ENCODE data around the gene KIF5C.

The KIF5C gene

GRCh38 chr2:148949348-148949747 lies 74.3 kb downstream of the KIF5C start:
- Histone ChIP-seq H3K27ac (ENCODE audit: low read depth, low read length) (no peak overlapping the region), H3K9me3 (ENCODE audit: control insufficient read depth in 5 of 5, low read length in 5 of 5) (no peaks in the 10 kb centered on the region), H3K27me3 (ENCODE audit: control insufficient read depth in 5 of 5, insufficient read depth in 4 of 5, low read length in 5 of 5) (peaks cover 0 to 2% (median 0%) of the 10 kb centered on the region in 5 donors), H3K36me3 (ENCODE audit: control insufficient read depth in 5 of 5, insufficient read depth in 5 of 5, low read length in 5 of 5) (no peaks in the 10 kb centered on the region), H3K4me3 (ENCODE audit: low read depth in 1 of 5, low read length in 5 of 5) (no peak overlapping the region), H3K4me1 (ENCODE audit: control insufficient read depth in 5 of 5, insufficient read depth in 5 of 5, low read length in 5 of 5) (peaks cover 0 to 4% (median 0%) of the 10 kb centered on the region in 5 donors), H3K9ac (ENCODE audit: low read length in 5 of 5) (no peak overlapping the region)

- H3K9ac ChIP-seq (ENCODE audit: low read length in 5 of 5) = no peak overlapping the region
Observed at GRCh38 chr2:148952621-148953020, 77.6 kb downstream of the KIF5C start.

GRCh38 chr2:148953426-148953825 lies 78.4 kb downstream of the KIF5C start:
- no peak overlapping the region for H3K4me3 ChIP-seq (ENCODE audit: low read depth in 1 of 5, low read length in 5 of 5)
- H3K36me3 ChIP-seq (ENCODE audit: control insufficient read depth in 5 of 5, insufficient read depth in 5 of 5, low read length in 5 of 5) = no peaks in the 10 kb centered on the region
- H3K9me3 ChIP-seq (ENCODE audit: control insufficient read depth in 5 of 5, low read length in 5 of 5) = no peaks in the 10 kb centered on the region
- peaks cover 0 to 3% (median 0%) of the 10 kb centered on the region in 5 donors for H3K4me1 ChIP-seq (ENCODE audit: control insufficient read depth in 5 of 5, insufficient read depth in 5 of 5, low read length in 5 of 5)
- no peak overlapping the region for H3K27ac ChIP-seq (ENCODE audit: low read depth, low read length)
- no peaks in the 10 kb centered on the region for H3K27me3 ChIP-seq (ENCODE audit: control insufficient read depth in 5 of 5, insufficient read depth in 4 of 5, low read length in 5 of 5)
- H3K9ac ChIP-seq (ENCODE audit: low read length in 5 of 5) = no peak overlapping the region

More at GRCh38 chr2:148952621-148953020, 77.6 kb downstream of the KIF5C start:
- Histone ChIP-seq H3K4me1 (ENCODE audit: control insufficient read depth in 5 of 5, insufficient read depth in 5 of 5, low read length in 5 of 5) (peaks cover 0 to 4% (median 0%) of the 10 kb centered on the region in 5 donors), H3K27me3 (ENCODE audit: control insufficient read depth in 5 of 5, insufficient read depth in 4 of 5, low read length in 5 of 5) (peaks cover 0 to under 1% (median 0%) of the 10 kb centered on the region in 5 donors), H3K9me3 (ENCODE audit: control insufficient read depth in 5 of 5, low read length in 5 of 5) (no peaks in the 10 kb centered on the region), H3K27ac (ENCODE audit: low read depth, low read length) (no peak overlapping the region), H3K36me3 (ENCODE audit: control insufficient read depth in 5 of 5, insufficient read depth in 5 of 5, low read length in 5 of 5) (no peaks in the 10 kb centered on the region), H3K4me3 (ENCODE audit: low read depth in 1 of 5, low read length in 5 of 5) (no peak overlapping the region)

DNA sequence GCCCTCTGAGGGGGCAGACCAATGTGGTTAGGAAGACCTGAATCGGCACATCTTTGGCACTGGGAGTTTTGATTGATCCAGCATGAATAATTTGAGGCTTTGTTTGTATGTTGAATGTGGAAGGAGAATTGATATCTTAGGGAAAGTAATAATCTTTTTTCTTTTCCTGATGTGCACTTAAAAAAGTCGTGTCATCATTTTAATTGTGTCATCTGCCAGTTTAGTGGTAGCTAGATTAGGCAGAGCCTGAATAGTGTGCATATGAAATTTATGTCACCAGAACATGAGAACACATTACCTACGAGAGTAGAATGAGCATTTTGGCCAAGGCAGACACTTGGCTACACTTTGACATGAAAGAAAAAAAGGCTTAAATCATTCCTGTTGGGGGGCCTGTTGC lies 79.5 kb downstream of the KIF5C start:
- Histone ChIP-seq H3K36me3 (ENCODE audit: control insufficient read depth in 5 of 5, insufficient read depth in 5 of 5, low read length in 5 of 5) (no peaks in the 10 kb centered on the region), H3K27ac (ENCODE audit: low read depth, low read length) (no peak overlapping the region), H3K27me3 (ENCODE audit: control insufficient read depth in 5 of 5, insufficient read depth in 4 of 5, low read length in 5 of 5) (no peaks in the 10 kb centered on the region), H3K4me3 (ENCODE audit: low read depth in 1 of 5, low read length in 5 of 5) (no peak overlapping the region), H3K9me3 (ENCODE audit: control insufficient read depth in 5 of 5, low read length in 5 of 5) (no peaks in the 10 kb centered on the region), H3K4me1 (ENCODE audit: control insufficient read depth in 5 of 5, insufficient read depth in 5 of 5, low read length in 5 of 5) (peaks cover 0 to under 1% (median 0%) of the 10 kb centered on the region in 5 donors), H3K9ac (ENCODE audit: low read length in 5 of 5) (no peak overlapping the region)

GRCh38 chr2:148955798-148956197 lies 80.8 kb downstream of the KIF5C start:
- Histone ChIP-seq H3K9me3 (ENCODE audit: control insufficient read depth in 5 of 5, low read length in 5 of 5) (no peaks in the 10 kb centered on the region), H3K4me1 (ENCODE audit: control insufficient read depth in 5 of 5, insufficient read depth in 5 of 5, low read length in 5 of 5) (no peaks in the 10 kb centered on the region), H3K27ac (ENCODE audit: low read depth, low read length) (no peak overlapping the region), H3K4me3 (ENCODE audit: low read depth in 1 of 5, low read length in 5 of 5) (no peak overlapping the region), H3K36me3 (ENCODE audit: control insufficient read depth in 5 of 5, insufficient read depth in 5 of 5, low read length in 5 of 5) (no peaks in the 10 kb centered on the region), H3K27me3 (ENCODE audit: control insufficient read depth in 5 of 5, insufficient read depth in 4 of 5, low read length in 5 of 5) (no peaks in the 10 kb centered on the region), H3K9ac (ENCODE audit: low read length in 5 of 5) (no peak overlapping the region)

DNA sequence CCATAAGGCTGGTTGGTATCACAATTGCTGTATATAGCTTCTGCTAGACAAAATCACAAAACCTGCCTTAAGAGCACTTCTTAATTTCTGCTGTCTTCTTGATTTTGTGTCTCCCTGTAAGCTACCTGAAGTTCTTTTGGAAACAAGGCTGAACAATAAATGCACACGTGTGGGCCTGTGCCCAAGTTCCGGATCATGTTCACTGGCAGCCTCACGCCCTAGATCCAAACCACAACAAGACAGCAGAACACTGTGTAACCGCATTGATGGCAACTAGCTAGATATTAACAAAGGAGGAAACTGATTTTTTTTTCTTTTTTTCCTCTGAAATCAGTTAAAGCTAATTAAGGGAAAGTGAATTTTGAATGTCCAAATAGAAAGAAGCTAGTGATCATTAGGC lies 82.0 kb downstream of the KIF5C start:
- no peaks in the 10 kb centered on the region for H3K36me3 ChIP-seq (ENCODE audit: control insufficient read depth in 5 of 5, insufficient read depth in 5 of 5, low read length in 5 of 5)
- H3K27ac ChIP-seq (ENCODE audit: low read depth, low read length) = no peak overlapping the region

DNA sequence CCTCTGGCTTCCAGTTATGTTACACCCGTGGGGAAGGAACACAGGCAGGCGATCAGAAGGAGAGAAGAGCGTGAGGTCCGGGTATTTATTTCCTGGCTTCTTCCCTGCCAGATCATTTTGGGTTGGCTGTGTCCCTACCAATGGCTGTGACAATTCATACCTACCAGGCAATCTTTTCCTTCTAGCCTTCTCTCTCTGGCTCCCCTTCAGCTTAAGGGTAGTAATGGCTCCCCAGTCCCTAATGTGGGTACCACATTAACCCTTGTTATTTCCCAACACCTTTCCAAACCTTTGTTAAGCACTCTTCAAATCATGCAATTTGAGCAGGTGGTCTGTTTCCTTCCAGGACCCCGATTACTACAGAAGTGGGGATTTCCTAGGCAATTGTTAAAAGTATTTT lies 84.7 kb downstream of the KIF5C start:
- H3K4me1 ChIP-seq (ENCODE audit: control insufficient read depth in 5 of 5, insufficient read depth in 5 of 5, low read length in 5 of 5) = no peaks in the 10 kb centered on the region
- H3K27ac ChIP-seq (ENCODE audit: low read depth, low read length) = no peak overlapping the region
- H3K36me3 ChIP-seq (ENCODE audit: control insufficient read depth in 5 of 5, insufficient read depth in 5 of 5, low read length in 5 of 5) = no peaks in the 10 kb centered on the region
- H3K9me3 ChIP-seq (ENCODE audit: control insufficient read depth in 5 of 5, low read length in 5 of 5) = no peaks in the 10 kb centered on the region
- no peak overlapping the region for H3K4me3 ChIP-seq (ENCODE audit: low read depth in 1 of 5, low read length in 5 of 5)
- H3K27me3 ChIP-seq (ENCODE audit: control insufficient read depth in 5 of 5, insufficient read depth in 4 of 5, low read length in 5 of 5) = no peaks in the 10 kb centered on the region
- no peak overlapping the region for H3K9ac ChIP-seq (ENCODE audit: low read length in 5 of 5)

More for the DNA sequence above, 82.0 kb downstream of the KIF5C start:
- Histone ChIP-seq H3K27me3 (ENCODE audit: control insufficient read depth in 5 of 5, insufficient read depth in 4 of 5, low read length in 5 of 5) (no peaks in the 10 kb centered on the region), H3K9me3 (ENCODE audit: control insufficient read depth in 5 of 5, low read length in 5 of 5) (no peaks in the 10 kb centered on the region), H3K4me3 (ENCODE audit: low read depth in 1 of 5, low read length in 5 of 5) (no peak overlapping the region), H3K4me1 (ENCODE audit: control insufficient read depth in 5 of 5, insufficient read depth in 5 of 5, low read length in 5 of 5) (no peaks in the 10 kb centered on the region), H3K9ac (ENCODE audit: low read length in 5 of 5) (no peak overlapping the region)

- Histone ChIP-seq H3K9me3 (ENCODE audit: control insufficient read depth in 5 of 5, low read length in 5 of 5) (no peaks in the 10 kb centered on the region), H3K36me3 (ENCODE audit: control insufficient read depth in 5 of 5, insufficient read depth in 5 of 5, low read length in 5 of 5) (no peaks in the 10 kb centered on the region), H3K9ac (ENCODE audit: low read length in 5 of 5) (no peak overlapping the region), H3K4me3 (ENCODE audit: low read depth in 1 of 5, low read length in 5 of 5) (no peak overlapping the region), H3K27me3 (ENCODE audit: control insufficient read depth in 5 of 5, insufficient read depth in 4 of 5, low read length in 5 of 5) (no peaks in the 10 kb centered on the region), H3K27ac (ENCODE audit: low read depth, low read length) (no peak overlapping the region), H3K4me1 (ENCODE audit: control insufficient read depth in 5 of 5, insufficient read depth in 5 of 5, low read length in 5 of 5) (no peaks in the 10 kb centered on the region)
Observed at GRCh38 chr2:148960483-148960882, 85.5 kb downstream of the KIF5C start.

DNA sequence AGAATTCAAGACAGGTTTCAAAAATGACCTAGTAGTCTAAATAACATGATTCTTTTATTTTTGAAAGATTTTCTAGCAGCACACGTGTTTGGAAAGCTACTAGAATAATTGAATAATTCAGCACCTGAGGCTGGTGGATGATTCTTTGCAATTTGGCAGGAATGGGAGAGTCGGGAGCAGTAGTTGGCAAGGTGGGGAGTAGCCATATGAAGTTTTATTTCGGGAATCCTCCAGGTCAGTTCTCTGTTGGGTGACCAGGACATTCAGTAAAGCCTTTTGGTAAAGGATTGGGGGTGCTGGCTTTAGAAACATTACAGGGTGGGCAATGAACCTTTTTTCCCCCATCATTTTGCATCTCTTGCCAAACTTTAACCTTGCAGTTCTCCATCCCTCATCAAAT lies 88.4 kb downstream of the KIF5C start:
- H3K9ac ChIP-seq (ENCODE audit: low read length in 5 of 5) = no peak overlapping the region
- H3K36me3 ChIP-seq (ENCODE audit: control insufficient read depth in 5 of 5, insufficient read depth in 5 of 5, low read length in 5 of 5) = no peaks in the 10 kb centered on the region
- no peaks in the 10 kb centered on the region for H3K9me3 ChIP-seq (ENCODE audit: control insufficient read depth in 5 of 5, low read length in 5 of 5)
- no peak overlapping the region for H3K4me3 ChIP-seq (ENCODE audit: low read depth in 1 of 5, low read length in 5 of 5)
- H3K27ac ChIP-seq (ENCODE audit: low read depth, low read length) = no peak overlapping the region
- H3K27me3 ChIP-seq (ENCODE audit: control insufficient read depth in 5 of 5, insufficient read depth in 4 of 5, low read length in 5 of 5) = no peaks in the 10 kb centered on the region
- no peaks in the 10 kb centered on the region for H3K4me1 ChIP-seq (ENCODE audit: control insufficient read depth in 5 of 5, insufficient read depth in 5 of 5, low read length in 5 of 5)

DNA sequence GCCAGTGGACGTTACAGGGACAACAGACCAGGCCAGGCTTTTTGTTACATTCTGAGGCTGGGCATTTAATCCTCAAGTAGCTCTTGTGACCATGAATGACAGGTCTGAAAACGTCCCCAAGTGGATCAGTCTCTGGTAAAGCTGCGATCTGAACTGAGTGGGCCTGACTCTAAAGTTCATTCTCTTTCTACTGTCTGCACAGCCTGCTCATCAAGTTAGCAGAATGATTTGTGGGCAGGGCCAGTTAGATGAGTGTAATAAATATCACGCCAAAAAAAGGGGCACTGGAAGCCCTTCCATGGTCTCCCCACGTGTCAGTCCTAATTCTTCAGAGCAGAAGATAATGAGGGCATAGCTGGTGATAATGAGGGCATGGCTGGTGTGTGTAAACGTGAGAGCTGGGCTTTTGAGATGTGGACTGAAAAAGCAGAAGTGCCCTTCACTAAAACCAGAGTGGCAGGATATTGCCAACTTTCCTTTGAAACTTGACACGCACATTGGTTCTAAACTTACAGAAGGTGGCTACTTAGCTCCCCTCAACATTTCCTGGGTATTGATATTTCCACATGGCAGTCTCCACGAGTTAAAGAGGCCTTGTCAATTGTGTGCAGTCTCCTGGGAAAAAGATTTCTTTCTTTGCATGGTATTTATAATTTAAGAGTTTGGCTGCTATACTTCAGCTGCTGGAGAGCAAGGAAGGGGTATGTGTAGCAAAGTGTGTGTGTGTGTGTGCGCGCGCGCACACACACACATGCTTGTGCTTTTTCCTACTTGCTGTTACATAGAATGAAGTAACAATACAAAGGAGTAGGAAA lies 90.8 kb downstream of the KIF5C start:
- H3K9me3 ChIP-seq (ENCODE audit: control insufficient read depth in 5 of 5, low read length in 5 of 5) = no peaks in the 10 kb centered on the region
- no peaks in the 10 kb centered on the region for H3K4me1 ChIP-seq (ENCODE audit: control insufficient read depth in 5 of 5, insufficient read depth in 5 of 5, low read length in 5 of 5)
- H3K9ac ChIP-seq (ENCODE audit: low read length in 5 of 5) = no peak overlapping the region
- no peaks in the 10 kb centered on the region for H3K36me3 ChIP-seq (ENCODE audit: control insufficient read depth in 5 of 5, insufficient read depth in 5 of 5, low read length in 5 of 5)
- H3K4me3 ChIP-seq (ENCODE audit: low read depth in 1 of 5, low read length in 5 of 5) = no peak overlapping the region
- no peak overlapping the region for H3K27ac ChIP-seq (ENCODE audit: low read depth, low read length)
- no peaks in the 10 kb centered on the region for H3K27me3 ChIP-seq (ENCODE audit: control insufficient read depth in 5 of 5, insufficient read depth in 4 of 5, low read length in 5 of 5)

Measured in subcutaneous abdominal adipose tissue (tissue), 5 donors.